GM12892 (cell line): ENCODE measurements around the gene FBP1.

Experiments used
- POLR2A ChIP-seq: IDR thresholded peaks from 2 replicates; pipeline ENCODE4 v1.6.1; 2011; ENCODE audit warnings: low read depth, low read length, control low read depth
- TAF1 ChIP-seq: IDR thresholded peaks from 2 replicates; pipeline ENCODE4 v1.6.1; 2011; ENCODE audit warnings: low read depth, mild to moderate bottlenecking, control low read depth, low read length, borderline replicate concordance

DNA sequence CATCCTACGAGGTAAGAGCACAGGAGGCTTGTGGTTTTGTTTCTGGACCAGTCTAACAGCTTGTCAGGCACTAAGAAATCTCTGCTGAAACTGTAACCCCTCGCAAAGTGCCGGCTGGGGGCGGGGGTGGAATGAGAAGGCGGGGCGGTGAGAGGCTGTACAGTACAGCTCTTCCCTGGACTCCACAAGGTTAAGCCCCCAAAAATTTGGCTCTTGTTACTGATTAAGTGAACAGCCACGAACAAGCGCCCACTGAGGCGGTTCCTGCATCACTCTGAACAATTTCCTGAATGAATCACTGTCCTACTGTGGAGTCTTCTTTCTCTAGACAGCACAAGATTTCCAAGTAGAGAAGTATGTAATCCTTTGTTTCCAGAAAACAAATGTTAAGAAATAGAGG, 52.5 kb downstream of the FBP1 start:
- no peak for TF ChIP-seq POLR2A
- TF ChIP-seq TAF1: no peak
